Pancreas (tissue), 10 donors: Measurements from ENCODE around the gene REC8. TPM values are rescaled to one million over a fixed set of nuclear protein-coding genes. Genes with fewer than 3 reads are reported as not detected.
A peak's percentile ranks its signal among the peaks of the same experiment; 100 is the strongest.

ENCODE experiments used
- ATAC-seq, 4 donors: fragments of 200-7000 bp; cut with Tn5 transposase; one replicate each; pipeline versions ENCODE4 v1.8.0 to v1.9.1; 2020; ENCODE audit warnings: mild to moderate bottlenecking in 4 of 4, moderate library complexity in 4 of 4
- DNase-seq, 6 donors: peaks; one replicate each; pipeline ENCODE4 v3.0.0-alpha.2; 2020
- FAIRE-seq: peaks from 2 replicates; lab custom pipeline; 2012; peaks lifted over from hg19 to GRCh38; lab: Jason Lieb, UNC
- H3K27ac ChIP-seq, 4 donors: fragments of 200-600 bp; sonication (generic); 1 replicate in 3 of 4; 2 replicates in 1 of 4; pipeline versions ENCODE4 v1.5.0 to v1.8.0; 2020
- H3K27me3 ChIP-seq, 4 donors: fragments of 200-600 bp; one replicate each; pipeline ENCODE4 v1.8.0; 2021
- H3K36me3 ChIP-seq, 3 donors: fragments of 200-600 bp; sonication (generic) in 1 of 3; one replicate each; pipeline versions ENCODE4 v1.5.0 to v1.8.0; 2020 to 2021
- H3K4me1 ChIP-seq, 3 donors: fragments of 200-600 bp; one replicate each; pipeline ENCODE4 v1.8.0; 2021
- H3K4me3 ChIP-seq, 4 donors: fragments of 200-600 bp; sonication (generic) in 2 of 4; one replicate each; pipeline versions ENCODE4 v1.5.0 to v1.8.0; 2020 to 2021
- H3K9me3 ChIP-seq, 4 donors: fragments of 200-600 bp; one replicate each; pipeline ENCODE4 v1.8.0; 2021
- WGBS, 2 donors: extraction: QIAGEN DNeasy Blood & Tissue Kit; methylation state at CpG; one replicate each; pipeline ENCODE4 v1.1.7; 2013; 5-methylcytosine and 5-hydroxymethylcytosine counted together
- intact Hi-C, 3 donors: fragments of 100-400 bp; cut with DNase I; formaldehyde crosslinking; loops; one replicate each; pipeline versions ENCODE4 v1.11.1 to v1.14.2; 2022
- polyA plus RNA-seq, 2 donors: library from polyadenylated mRNA; stranded (reverse); fragments of 200-250 nt; gene quantifications; one replicate each; pipeline ENCODE4 v1.2.3, GENCODE V29; 2013
- total RNA-seq, 6 donors: library from RNA; stranded (reverse); fragmentation: NEBNext Ultra II Directional in 4 of 6; extraction: Animal tissue kit (Norgen Biotek cat#: 25700) in 4 of 6; gene quantifications; one replicate each; pipeline versions ENCODE4 v1.2.1 to v1.2.4, GENCODE V29; 2021 to 2023
- TF ChIP-seq, protein P1 (sequence below), 4 donors: fragments of 200-600 bp; sonication (generic) in 3 of 4; IDR thresholded peaks; one replicate each; pipeline versions ENCODE4 v1.5.0 to v1.8.0; 2021; ENCODE audit warnings: antibody characterized with exemption in 4 of 4
- donor health status: healthy with polysubstance abuse.
- donor health status: DM: no; HTN: no; CAD: no; lungs with moderate emphysema.
- donor health status: DM: no; HTN: no; CAD: no.
- donor health status: control.
- donor health status: control.
- donor health status: Bipolar disorder and iron deficiency.
- donor health status: DM: yes; HTN: yes; CAD: no.
- donor health status: DM: no; HTN: no; CAD: no.
- donor health status: DM: no; HTN: no; CAD: no.
- donor health status: DM: yes; HTN: yes; CAD: no.

Gene REC8
- total and polyA plus RNA-seq, 8 donors, result 3.5 to 41.1 (median 5.1) TPM

DNA sequence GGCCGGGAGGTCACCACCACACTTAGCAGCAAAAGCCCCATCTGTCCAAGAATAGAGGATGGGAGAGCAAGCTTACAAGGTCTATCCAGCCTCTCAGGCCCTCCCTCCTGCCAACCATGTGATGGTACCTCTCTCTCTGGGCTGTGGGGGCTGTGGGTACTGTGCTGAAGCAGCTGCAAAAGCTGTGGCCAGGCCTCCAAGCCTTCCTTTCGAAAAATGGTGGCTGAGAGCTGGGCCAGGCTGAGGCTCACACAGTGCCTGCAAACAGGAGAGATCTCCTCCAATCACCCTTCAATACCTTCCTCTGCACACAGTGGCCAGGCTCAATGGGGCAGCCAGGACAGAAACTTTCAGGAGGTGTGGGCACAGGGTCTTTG, 15.6 kb downstream of the REC8 start:
- H3K27ac ChIP-seq, result peak overlapping the region in 1 of 4 donors; percentile 62
- no peaks in the 10 kb centered on the region for H3K27me3 ChIP-seq
- intact Hi-C loops, result no loop called here
- peaks cover 0 to 11% (median 9%) of the 10 kb centered on the region in 3 donors for H3K4me1 ChIP-seq
- ATAC-seq (no peak), DNase-seq (peak in 1 of 6 donors; percentile 51), FAIRE-seq (no peak)
- TF ChIP-seq, protein P1, sequence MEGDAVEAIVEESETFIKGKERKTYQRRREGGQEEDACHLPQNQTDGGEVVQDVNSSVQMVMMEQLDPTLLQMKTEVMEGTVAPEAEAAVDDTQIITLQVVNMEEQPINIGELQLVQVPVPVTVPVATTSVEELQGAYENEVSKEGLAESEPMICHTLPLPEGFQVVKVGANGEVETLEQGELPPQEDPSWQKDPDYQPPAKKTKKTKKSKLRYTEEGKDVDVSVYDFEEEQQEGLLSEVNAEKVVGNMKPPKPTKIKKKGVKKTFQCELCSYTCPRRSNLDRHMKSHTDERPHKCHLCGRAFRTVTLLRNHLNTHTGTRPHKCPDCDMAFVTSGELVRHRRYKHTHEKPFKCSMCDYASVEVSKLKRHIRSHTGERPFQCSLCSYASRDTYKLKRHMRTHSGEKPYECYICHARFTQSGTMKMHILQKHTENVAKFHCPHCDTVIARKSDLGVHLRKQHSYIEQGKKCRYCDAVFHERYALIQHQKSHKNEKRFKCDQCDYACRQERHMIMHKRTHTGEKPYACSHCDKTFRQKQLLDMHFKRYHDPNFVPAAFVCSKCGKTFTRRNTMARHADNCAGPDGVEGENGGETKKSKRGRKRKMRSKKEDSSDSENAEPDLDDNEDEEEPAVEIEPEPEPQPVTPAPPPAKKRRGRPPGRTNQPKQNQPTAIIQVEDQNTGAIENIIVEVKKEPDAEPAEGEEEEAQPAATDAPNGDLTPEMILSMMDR (IDR thresholded peaks at IDR 0.05), result no peak
- H3K9me3 ChIP-seq, result no peaks in the 10 kb centered on the region
- H3K4me3 ChIP-seq, result peak overlapping the region in 2 of 4 donors; percentile 56 to 71
- WGBS, 2 donors, result 68 to 74% methylated on average over 2 of the region's 2 CpGs
- peaks cover 3 to 36% (median 26%) of the 10 kb centered on the region in 3 donors for H3K36me3 ChIP-seq

DNA sequence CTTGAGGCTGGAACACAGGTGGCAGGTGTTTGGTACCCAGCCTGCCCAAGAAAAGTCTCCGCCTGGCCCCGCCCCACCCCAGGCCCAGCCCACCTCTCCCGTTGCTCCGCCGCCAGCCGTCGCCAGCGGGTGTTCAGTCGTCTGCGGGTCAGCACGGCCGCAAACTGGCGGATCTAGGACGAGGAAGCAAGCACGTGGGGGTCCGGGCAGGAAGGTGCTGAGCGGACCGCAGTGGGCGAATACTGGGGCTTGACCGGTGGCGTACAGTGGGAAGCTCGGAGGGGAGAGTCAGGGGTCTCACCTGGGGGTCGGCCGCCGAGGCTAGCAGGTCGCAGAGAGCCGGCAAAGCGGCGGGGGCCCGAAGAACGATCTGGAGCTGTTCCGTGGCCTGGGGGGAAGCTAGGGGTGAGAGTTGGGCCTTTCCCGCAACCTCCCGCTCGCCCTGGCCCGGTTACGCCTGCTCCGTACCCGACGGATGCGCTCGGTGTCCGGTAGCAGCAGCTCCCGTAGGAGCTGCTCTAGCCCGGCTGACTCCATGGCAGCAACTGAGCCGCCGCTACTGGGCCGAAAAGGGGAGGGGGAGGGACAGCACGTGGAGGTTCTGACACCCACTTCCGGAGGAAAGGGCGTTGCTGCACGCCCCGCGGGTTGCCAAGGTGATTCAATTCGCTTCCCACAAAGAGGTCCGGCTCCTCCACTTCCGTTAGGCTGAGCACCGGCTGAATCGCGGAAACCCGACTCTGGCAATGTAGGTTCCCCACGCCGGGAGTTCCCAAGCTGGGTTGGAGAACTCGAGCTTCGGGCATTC, 16.6 kb downstream of the REC8 start, which contains the start of gene IPO4:
TSS of gene IPO4 (minus strand) at position 566 of the 808 bp plus-strand sequence. CDS start at position 537, 29 bp downstream.
- ATAC-seq (peak; percentile 95 to 98 (median 96)), DNase-seq (peak; percentile 88 to 98 (median 96)), FAIRE-seq (no peak)
- WGBS, 2 donors, result 0% methylated on average over 58 to 65 of the region's 65 CpGs
- Histone ChIP-seq H3K4me1 (peaks cover 0 to 11% (median 9%) of the 10 kb centered on the region in 3 donors), H3K9me3 (no peaks in the 10 kb centered on the region), H3K36me3 (peaks cover 3 to 31% (median 22%) of the 10 kb centered on the region in 3 donors), H3K27me3 (no peaks in the 10 kb centered on the region), H3K4me3 (peak within 1 kb of the TSS; percentile 48 to 89 (median 64)), H3K27ac (peak within 1 kb of the TSS; percentile 26 to 80 (median 66))
- intact Hi-C loops, result no loop called here
- TF ChIP-seq, protein P1 (IDR thresholded peaks at IDR 0.05), result no peak

DNA sequence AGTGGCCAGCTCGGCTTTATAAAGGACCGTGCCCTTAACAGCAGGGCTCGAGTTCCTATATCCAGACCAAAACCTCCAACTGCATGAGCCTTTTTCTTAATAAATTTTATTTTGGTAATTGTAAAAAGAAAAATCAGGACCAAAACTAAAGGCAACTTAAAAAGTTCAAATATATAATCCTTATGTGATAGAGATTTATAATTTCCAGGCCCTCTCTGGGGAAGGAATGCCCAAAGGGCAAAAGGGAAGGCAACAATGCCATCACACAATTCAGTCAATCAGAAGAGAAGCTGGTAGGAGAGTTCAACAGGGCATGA, 17.1 kb downstream of the REC8 start:
- peak overlapping the region in 1 of 4 donors; percentile 56 for H3K4me3 ChIP-seq

DNA sequence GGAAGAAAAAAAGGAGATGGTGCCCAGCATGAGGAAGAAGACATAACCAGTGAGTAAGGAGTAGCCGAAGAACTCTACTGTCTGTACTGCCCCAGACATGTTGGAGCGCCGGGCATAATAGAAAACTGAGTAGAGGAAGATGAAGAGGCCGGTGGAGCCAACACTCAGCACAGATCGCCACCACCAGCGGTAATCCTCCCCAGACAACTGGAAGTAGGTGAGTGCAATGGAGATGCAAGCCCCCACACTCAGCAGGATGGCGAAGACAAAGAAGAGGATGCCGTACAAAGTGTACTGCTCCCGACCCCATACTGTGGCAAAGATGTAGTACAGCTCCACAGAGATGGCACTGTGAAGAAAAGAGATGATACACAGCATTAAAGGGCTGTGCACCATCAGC, 17.6 kb downstream of the REC8 start:
- Histone ChIP-seq H3K27ac (no peak overlapping the region), H3K36me3 (peaks cover 2 to 21% (median 12%) of the 10 kb centered on the region in 3 donors), H3K4me1 (peaks cover 0 to 16% (median 9%) of the 10 kb centered on the region in 3 donors), H3K9me3 (no peaks in the 10 kb centered on the region), H3K4me3 (no peak overlapping the region), H3K27me3 (no peaks in the 10 kb centered on the region)
- DNase-seq, result peak in 1 of 6 donors; percentile 33
- intact Hi-C loops, result no loop called here
- FAIRE-seq, result no peak
- WGBS, 2 donors, result 88 to 94% methylated on average over 9 of the region's 9 CpGs
- no peak for ATAC-seq
- TF ChIP-seq, protein P1 (IDR thresholded peaks at IDR 0.05), result no peak

More for the DNA sequence above, 17.1 kb downstream of the REC8 start:
- FAIRE-seq (no peak), ATAC-seq (no peak), DNase-seq (no peak)
- H3K4me1 ChIP-seq, result peaks cover 0 to 11% (median 9%) of the 10 kb centered on the region in 3 donors
- 0 to 2% methylated on average over 3 of the region's 3 CpGs for WGBS, 2 donors
- H3K36me3 ChIP-seq, result peaks cover 3 to 25% (median 17%) of the 10 kb centered on the region in 3 donors
- peak overlapping the region in 2 of 4 donors; percentile 16 to 26 for H3K27ac ChIP-seq
- H3K27me3 ChIP-seq, result no peaks in the 10 kb centered on the region
- intact Hi-C loops, result no loop called here
- TF ChIP-seq, protein P1 (IDR thresholded peaks at IDR 0.05), result no peak
- no peaks in the 10 kb centered on the region for H3K9me3 ChIP-seq
